Measurements from ENCODE around the gene CAMK1G. TPM values are rescaled to one million over a fixed set of nuclear protein-coding genes. Genes with fewer than 3 reads are reported as not detected.

The CAMK1G gene
- total RNA-seq, 2 donors from 2014 or later: 0.18 to 1.6 TPM

GRCh38 chr1:209598227-209598626, 14.7 kb downstream of the CAMK1G start:
- no peaks in the 10 kb centered on the region for H3K36me3 ChIP-seq
- WGBS: 82% methylated on average over 1 of the region's 1 CpG
- intact Hi-C loops (cut with DNase I): no loop called here
- no peak for DNase-seq (ENCODE audit: low spot score)
- no peak for TF ChIP-seq POLR2AphosphoS5 (IDR thresholded peaks at IDR 0.05)
- TF ChIP-seq CTCF (IDR thresholded peaks at IDR 0.05): no peak
- no peak for TF ChIP-seq POLR2A (IDR thresholded peaks at IDR 0.05)
- no peak overlapping the region for H3K4me3 ChIP-seq
- no peaks in the 10 kb centered on the region for H3K27me3 ChIP-seq (replicated peaks; ENCODE audit: insufficient read depth)
- no peaks in the 10 kb centered on the region for H3K9me3 ChIP-seq
- no peak overlapping the region for H3K27ac ChIP-seq
- H3K4me1 ChIP-seq (replicated peaks): no peaks in the 10 kb centered on the region

- H3K36me3 ChIP-seq: no peaks in the 10 kb centered on the region
- H3K4me1 ChIP-seq (replicated peaks): no peaks in the 10 kb centered on the region
- no peak for DNase-seq (ENCODE audit: low spot score)
- intact Hi-C loops (cut with DNase I): no loop called here
- H3K9me3 ChIP-seq: no peaks in the 10 kb centered on the region
- WGBS: 87% methylated on average over 1 of the region's 1 CpG
- no peak overlapping the region for H3K4me3 ChIP-seq
- no peak for TF ChIP-seq POLR2AphosphoS5 (IDR thresholded peaks at IDR 0.05)
- no peak for TF ChIP-seq CTCF (IDR thresholded peaks at IDR 0.05)
- no peak for TF ChIP-seq POLR2A (IDR thresholded peaks at IDR 0.05)
- H3K27ac ChIP-seq: no peak overlapping the region
- H3K27me3 ChIP-seq (replicated peaks; ENCODE audit: insufficient read depth): no peaks in the 10 kb centered on the region
These were observed 17.0 kb downstream of the CAMK1G start for GRCh38 chr1:209600541-209600940.

GRCh38 chr1:209601809-209602657, 18.5 kb downstream of the CAMK1G start:
- intact Hi-C loops (cut with DNase I): no loop called here
- Histone ChIP-seq H3K36me3 (no peaks in the 10 kb centered on the region), H3K27ac (no peak overlapping the region), H3K27me3 (replicated peaks; ENCODE audit: insufficient read depth) (no peaks in the 10 kb centered on the region), H3K4me1 (replicated peaks) (no peaks in the 10 kb centered on the region), H3K4me3 (no peak overlapping the region), H3K9me3 (no peaks in the 10 kb centered on the region)
- no peak for TF ChIP-seq POLR2AphosphoS5 (IDR thresholded peaks at IDR 0.05)
- TF ChIP-seq CTCF (IDR thresholded peaks at IDR 0.05): peak; percentile 24 to 75 (median 48)
- DNase-seq (ENCODE audit: low spot score): peak; percentile 22
- WGBS: 31% methylated on average over 6 of the region's 6 CpGs

GRCh38 chr1:209603877-209604276, 20.4 kb downstream of the CAMK1G start:
- H3K36me3 ChIP-seq: no peaks in the 10 kb centered on the region
- no peak for DNase-seq (ENCODE audit: low spot score)
- TF ChIP-seq POLR2A (IDR thresholded peaks at IDR 0.05) (no peak), CTCF (IDR thresholded peaks at IDR 0.05) (no peak), POLR2AphosphoS5 (IDR thresholded peaks at IDR 0.05) (no peak)
- no peak overlapping the region for H3K4me3 ChIP-seq
- H3K4me1 ChIP-seq (replicated peaks): no peaks in the 10 kb centered on the region
- H3K9me3 ChIP-seq: no peaks in the 10 kb centered on the region
- no peaks in the 10 kb centered on the region for H3K27me3 ChIP-seq (replicated peaks; ENCODE audit: insufficient read depth)
- WGBS: 80% methylated on average over 5 of the region's 5 CpGs
- no peak overlapping the region for H3K27ac ChIP-seq
- intact Hi-C loops (cut with DNase I): no loop called here

Measured in prostate gland (tissue), 2 donors.